B cell (primary cell): ENCODE data around the gene MMP8. TPM values are rescaled to one million over a fixed set of nuclear protein-coding genes. Genes with fewer than 3 reads are reported as not detected.

Experiments used
- ATAC-seq: fragments of 200-7000 bp; cut with Tn5 transposase; one replicate; pipeline ENCODE4 v1.10.0; 2021; ENCODE audit warnings: low read depth, mild to moderate bottlenecking, moderate number of reproducible peaks, moderate library complexity
- CTCF ChIA-PET: fragments of 350-600 bp; sonication (Branson Sonifier 250); formaldehyde crosslinking; loops from one replicate; lab custom pipeline; 2021; ENCODE audit warnings: antibody characterized with exemption, inconsistent platforms; lab: Charles Lee
- POLR2A ChIA-PET: fragments of 350-600 bp; sonication (Branson Sonifier 250); formaldehyde crosslinking; loops from one replicate; lab custom pipeline; 2021; ENCODE audit warnings: antibody characterized with exemption; lab: Charles Lee
- DNase-seq: peaks from one replicate; pipeline ENCODE4 v3.0.0; 2013
- H2AFZ ChIP-seq: 2 replicates; pipeline ENCODE4 v1.6.1; 2012; ENCODE audit warnings: mild to moderate bottlenecking, low read depth, low read length; ENCODE audit not compliant: insufficient read depth, poor library complexity, severe bottlenecking
- H3K27ac ChIP-seq, 2 donors: 1 replicate in 1 of 2; 2 replicates in 1 of 2; pipeline ENCODE4 v1.5.1; 2012 to 2013; ENCODE audit warnings: low read length in 2 of 2, mild to moderate bottlenecking in 2 of 2, moderate library complexity in 1 of 2
- H3K27me3 ChIP-seq, 4 experiments: fragments of 200-600 bp in 1 of 4; sonication (generic) in 1 of 4; replicated peaks in 1 of 4; 1 replicate in 2 of 4; 2 replicates in 2 of 4; pipeline versions ENCODE4 v1.6.1 to v1.7.0; 2013 to 2016; ENCODE audit warnings: low read length in 3 of 4, mild to moderate bottlenecking in 2 of 4, mixed read lengths in 1 of 4, moderate library complexity in 1 of 4; ENCODE audit not compliant: insufficient read depth in 4 of 4, control insufficient read depth in 3 of 4; ENCODE audit errors: control extremely low read depth in 1 of 4
- H3K36me3 ChIP-seq, 2 experiments: replicated peaks in 1 of 2; 1 replicate in 1 of 2; 2 replicates in 1 of 2; pipeline versions ENCODE4 v1.6.1 to v1.7.1; 2013; ENCODE audit warnings: low read length in 1 of 2; ENCODE audit not compliant: insufficient read depth in 2 of 2, control insufficient read depth in 1 of 2; ENCODE audit errors: control extremely low read depth in 1 of 2, extremely low read depth in 1 of 2
- H3K4me1 ChIP-seq, 2 donors: fragments of 200-600 bp in 1 of 2; sonication (generic) in 1 of 2; 1 replicate in 1 of 2; 2 replicates in 1 of 2; pipeline versions ENCODE4 v1.5.1 to v1.6.1; 2013 to 2017; ENCODE audit warnings: low read length in 2 of 2; ENCODE audit not compliant: control insufficient read depth in 2 of 2, insufficient read depth in 2 of 2
- H3K4me2 ChIP-seq: replicated peaks from 2 replicates; pipeline ENCODE3; 2012; ENCODE audit warnings: mild to moderate bottlenecking, low read depth, low read length; ENCODE audit not compliant: poor library complexity, severe bottlenecking
- H3K4me3 ChIP-seq, 5 experiments: fragments of 200-600 bp in 1 of 5; sonication (generic) in 1 of 5; 1 replicate in 3 of 5; 2 replicates in 2 of 5; pipeline versions ENCODE4 v1.5.1 to v1.7.0; 2011 to 2016; ENCODE audit warnings: low read length in 4 of 5, mild to moderate bottlenecking in 4 of 5, low read depth in 2 of 5, control low read depth in 1 of 5, moderate library complexity in 1 of 5; ENCODE audit not compliant: insufficient read depth in 1 of 5; ENCODE audit errors: control extremely low read depth in 1 of 5, extremely low read depth in 1 of 5
- H3K79me2 ChIP-seq: fragments of 200-600 bp; sonication (generic); one replicate; pipeline ENCODE4 v1.6.0; 2016; ENCODE audit warnings: low read length; ENCODE audit not compliant: control insufficient read depth, insufficient read depth
- H3K9ac ChIP-seq: fragments of 200-600 bp; sonication (generic); 2 replicates; pipeline ENCODE4 v1.6.1; 2017; ENCODE audit warnings: mild to moderate bottlenecking, low read length, moderate library complexity
- H3K9me3 ChIP-seq, 3 donors: one replicate each; pipeline versions ENCODE4 v1.6.1 to v1.7.1; 2013; ENCODE audit warnings: low read length in 2 of 3; ENCODE audit not compliant: control insufficient read depth in 2 of 3, insufficient read depth in 1 of 3; ENCODE audit errors: control extremely low read depth in 1 of 3
- H4K20me1 ChIP-seq: 2 replicates; pipeline ENCODE4 v1.6.0; 2012; ENCODE audit warnings: mild to moderate bottlenecking, low read length; ENCODE audit not compliant: insufficient read depth, control insufficient read depth, poor library complexity, severe bottlenecking
- H3K27ac Mint-ChIP-seq: one replicate; pipeline ENCODE4 v1.8.0; 2021; ENCODE audit warnings: mixed read lengths
- H3K27me3 Mint-ChIP-seq: one replicate; pipeline ENCODE4 v1.8.0; 2021; ENCODE audit warnings: mixed read lengths
- H3K4me1 Mint-ChIP-seq: one replicate; pipeline ENCODE4 v1.8.0; 2021; ENCODE audit warnings: mixed read lengths
- H3K4me3 Mint-ChIP-seq: one replicate; pipeline ENCODE4 v1.8.0; 2021; ENCODE audit warnings: mixed read lengths
- H3K9me3 Mint-ChIP-seq: one replicate; pipeline ENCODE4 v1.8.0; 2022; ENCODE audit warnings: mixed read lengths; ENCODE audit not compliant: insufficient read depth
- EZH2 ChIP-seq: IDR thresholded peaks from 2 replicates; pipeline ENCODE4 v1.6.1; 2012; ENCODE audit warnings: borderline replicate concordance, low read depth, mild to moderate bottlenecking, moderate library complexity, low read length; ENCODE audit not compliant: insufficient read depth, poor library complexity, severe bottlenecking
- WGBS: methylation state at CpG from one replicate; pipeline ENCODE4 v1.1.5; 2013; ENCODE audit warnings: missing lambda C conversion rate; ENCODE audit not compliant: insufficient coverage; 5-methylcytosine and 5-hydroxymethylcytosine counted together
- intact Hi-C: fragments of 100-400 bp; cut with micrococcal nuclease; formaldehyde crosslinking; loops from one replicate; pipeline ENCODE4 v1.10.0; 2022
- polyA plus RNA-seq: library from polyadenylated mRNA; depleted of rRNA; stranded (reverse); fragments of >200 nt; gene quantifications from 2 replicates; pipeline ENCODE4 v1.2.3, GENCODE V29; 2012
- total RNA-seq, 2 donors: library from RNA; stranded (reverse); fragments of 120-200 nt in 1 of 2; gene quantifications; 1 replicate in 1 of 2; 2 replicates in 1 of 2; pipeline versions ENCODE4 v1.2.3 to v1.2.4, GENCODE V29; 2013 to 2022
- TF ChIP-seq, protein P1 (sequence below): fragments of 200-600 bp; IDR thresholded peaks from one replicate; pipeline ENCODE4 v1.8.0; 2022; ENCODE audit warnings: antibody characterized with exemption, mild to moderate bottlenecking

MMP8 gene
- total and polyA plus RNA-seq, 2 donors (not counting 1 experiment from before 2014, with no cell fraction given) = not detected

DNA sequence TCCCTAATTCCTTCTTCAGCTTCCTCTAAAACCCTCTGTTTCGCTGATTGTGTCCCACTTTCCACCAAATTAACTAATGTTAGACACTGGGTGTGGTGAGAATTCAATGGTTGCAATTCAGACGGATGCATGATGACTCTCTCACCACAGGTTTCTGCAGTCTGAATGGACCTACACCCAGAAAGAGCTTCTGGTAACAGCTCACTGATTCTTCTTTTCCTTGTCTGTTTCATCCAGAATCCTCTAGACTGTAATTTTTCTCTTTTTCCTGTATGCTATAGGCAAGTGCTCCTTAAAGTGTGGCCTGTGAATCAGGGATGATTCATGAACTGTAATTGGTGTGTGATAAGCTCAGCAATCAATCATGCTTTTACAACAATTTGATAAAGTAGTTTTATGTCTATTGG is 37.6 kb upstream of the MMP8 start:
- no peak overlapping the region for H3K4me2 ChIP-seq
- Mint-ChIP-seq H3K27me3 (peaks cover 19% of the 10 kb centered on the region), H3K4me3 (no peak overlapping the region), H3K27ac (no peak overlapping the region), H3K4me1 (no peaks in the 10 kb centered on the region), H3K9me3 (no peaks in the 10 kb centered on the region)
- H3K9ac ChIP-seq = no peak overlapping the region
- no peak for ATAC-seq
- H3K27ac ChIP-seq = no peak overlapping the region
- no peaks in the 10 kb centered on the region for H3K4me1 ChIP-seq
- TF ChIP-seq, protein P1, sequence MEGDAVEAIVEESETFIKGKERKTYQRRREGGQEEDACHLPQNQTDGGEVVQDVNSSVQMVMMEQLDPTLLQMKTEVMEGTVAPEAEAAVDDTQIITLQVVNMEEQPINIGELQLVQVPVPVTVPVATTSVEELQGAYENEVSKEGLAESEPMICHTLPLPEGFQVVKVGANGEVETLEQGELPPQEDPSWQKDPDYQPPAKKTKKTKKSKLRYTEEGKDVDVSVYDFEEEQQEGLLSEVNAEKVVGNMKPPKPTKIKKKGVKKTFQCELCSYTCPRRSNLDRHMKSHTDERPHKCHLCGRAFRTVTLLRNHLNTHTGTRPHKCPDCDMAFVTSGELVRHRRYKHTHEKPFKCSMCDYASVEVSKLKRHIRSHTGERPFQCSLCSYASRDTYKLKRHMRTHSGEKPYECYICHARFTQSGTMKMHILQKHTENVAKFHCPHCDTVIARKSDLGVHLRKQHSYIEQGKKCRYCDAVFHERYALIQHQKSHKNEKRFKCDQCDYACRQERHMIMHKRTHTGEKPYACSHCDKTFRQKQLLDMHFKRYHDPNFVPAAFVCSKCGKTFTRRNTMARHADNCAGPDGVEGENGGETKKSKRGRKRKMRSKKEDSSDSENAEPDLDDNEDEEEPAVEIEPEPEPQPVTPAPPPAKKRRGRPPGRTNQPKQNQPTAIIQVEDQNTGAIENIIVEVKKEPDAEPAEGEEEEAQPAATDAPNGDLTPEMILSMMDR = no peak
- no peak for TF ChIP-seq EZH2
- H4K20me1 ChIP-seq = no peaks in the 10 kb centered on the region
- POLR2A ChIA-PET = no interaction called here
- no peak for DNase-seq
- H3K27me3 ChIP-seq = peaks cover 0 to 2% (median 0%) of the 10 kb centered on the region in 4 experiments
- H3K4me3 ChIP-seq = no peak overlapping the region
- intact Hi-C loops = no loop called here
- H3K79me2 ChIP-seq = no peaks in the 10 kb centered on the region
- WGBS = no CpG with 5 or more reads among the region's 2 CpGs
- H3K9me3 ChIP-seq = no peaks in the 10 kb centered on the region
- H3K36me3 ChIP-seq = no peaks in the 10 kb centered on the region
- CTCF ChIA-PET = no interaction called here
- H2AFZ ChIP-seq = no peak overlapping the region

DNA sequence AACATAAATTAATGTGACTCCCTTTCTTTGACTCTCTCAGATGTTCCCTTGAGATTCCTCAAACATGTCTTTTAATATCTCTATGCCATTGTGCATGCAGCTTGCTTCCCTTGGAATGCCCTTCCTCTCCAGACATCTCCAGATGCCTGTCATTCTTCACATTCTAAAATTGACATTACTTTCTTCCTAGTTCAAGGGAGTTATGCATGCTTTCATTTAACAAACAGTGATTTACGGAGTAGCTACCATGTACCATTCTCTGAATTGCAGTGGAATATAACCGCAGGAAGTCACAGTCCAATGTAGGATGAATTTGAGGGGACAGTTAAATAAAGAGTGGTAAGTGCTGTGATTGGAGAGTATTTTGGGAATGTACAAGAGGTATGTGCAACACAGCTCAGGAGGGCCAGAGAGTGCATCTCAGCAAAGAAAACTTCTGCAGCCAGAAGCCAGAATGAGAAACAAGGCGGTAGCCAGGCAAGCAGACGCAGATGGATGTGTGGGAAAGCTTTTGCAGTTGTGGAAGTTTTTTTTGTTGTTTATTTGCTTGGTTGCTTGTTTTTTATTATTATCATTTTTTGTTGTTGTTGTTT is 37.0 kb upstream of the MMP8 start:
- H3K9ac ChIP-seq = no peak overlapping the region
- no peaks in the 10 kb centered on the region for H3K9me3 ChIP-seq
- no peak overlapping the region for H3K4me3 Mint-ChIP-seq
- no peak overlapping the region for H3K27ac Mint-ChIP-seq
- H3K27ac ChIP-seq = no peak overlapping the region
- WGBS = 92% methylated on average over 2 of the region's 4 CpGs
- DNase-seq = no peak
- TF ChIP-seq EZH2 = no peak
- TF ChIP-seq, protein P1 = no peak
- no peak for ATAC-seq
- intact Hi-C loops = no loop called here
- H3K9me3 Mint-ChIP-seq = no peaks in the 10 kb centered on the region
- no peaks in the 10 kb centered on the region for H4K20me1 ChIP-seq
- no peaks in the 10 kb centered on the region for H3K4me1 Mint-ChIP-seq
- H3K79me2 ChIP-seq = no peaks in the 10 kb centered on the region
- ChIA-PET POLR2A (no interaction called here), CTCF (no interaction called here)
- no peak overlapping the region for H2AFZ ChIP-seq
- H3K4me2 ChIP-seq = no peak overlapping the region
- no peaks in the 10 kb centered on the region for H3K4me1 ChIP-seq
- H3K27me3 Mint-ChIP-seq = peaks cover 20% of the 10 kb centered on the region
- H3K36me3 ChIP-seq = no peaks in the 10 kb centered on the region
- H3K27me3 ChIP-seq = no peaks in the 10 kb centered on the region
- H3K4me3 ChIP-seq = no peak overlapping the region
